Stimulated activated CD8-positive, alpha-beta memory T cell treated with anti-CD3 and anti-CD28 coated beads, Interleukin-4, amount 100 ng/mL, for 24 hours (primary cell): Measurements from ENCODE around the gene P2RX6.
"Not testable (repeated sequence)": the region's sequence is repeated elsewhere in the genome, so short reads cannot be mapped to it uniquely, and the experiment has no call there.

ENCODE experiments used
- DNase-seq: peaks from one replicate; pipeline ENCODE4 v3.0.0-alpha.2; 2020; ENCODE audit warnings: low read depth

Gene P2RX6

DNA sequence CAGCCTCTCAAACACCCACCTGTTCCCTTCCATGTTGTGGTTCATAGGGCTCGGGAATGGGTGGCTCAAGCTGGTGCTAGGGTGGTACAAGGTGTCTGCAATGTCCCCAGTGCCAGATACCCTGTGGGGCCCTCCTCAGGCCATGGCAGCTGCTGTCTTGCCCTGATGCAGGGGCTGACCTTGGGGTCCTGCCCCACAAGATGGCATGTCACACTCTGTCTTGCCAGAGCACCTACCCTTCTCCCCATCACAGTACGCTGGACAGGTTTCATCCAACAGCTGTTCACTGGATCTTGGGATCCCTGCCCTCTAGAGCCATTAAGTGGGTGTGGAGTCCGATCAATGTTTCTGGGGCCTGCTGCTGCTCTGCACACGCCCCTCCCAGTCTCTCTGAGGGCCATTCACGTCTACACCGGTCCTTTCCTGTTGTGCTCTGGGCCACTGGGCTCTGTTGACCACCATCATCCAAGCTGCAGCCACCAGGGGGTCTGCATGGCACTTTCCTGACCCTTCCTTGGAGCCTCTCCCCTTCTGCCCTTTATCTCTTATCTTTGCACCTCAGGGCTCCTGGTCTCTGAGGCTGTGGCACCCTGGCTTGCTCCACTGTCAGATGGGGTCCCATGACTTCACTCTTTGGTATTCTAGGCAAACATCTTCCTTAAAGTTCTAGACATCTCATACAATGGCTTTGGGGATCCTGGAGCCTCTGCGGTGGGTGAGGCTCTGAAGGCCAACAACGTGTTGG is 37.9 kb downstream of the P2RX6 start:
- no peak for DNase-seq

DNA sequence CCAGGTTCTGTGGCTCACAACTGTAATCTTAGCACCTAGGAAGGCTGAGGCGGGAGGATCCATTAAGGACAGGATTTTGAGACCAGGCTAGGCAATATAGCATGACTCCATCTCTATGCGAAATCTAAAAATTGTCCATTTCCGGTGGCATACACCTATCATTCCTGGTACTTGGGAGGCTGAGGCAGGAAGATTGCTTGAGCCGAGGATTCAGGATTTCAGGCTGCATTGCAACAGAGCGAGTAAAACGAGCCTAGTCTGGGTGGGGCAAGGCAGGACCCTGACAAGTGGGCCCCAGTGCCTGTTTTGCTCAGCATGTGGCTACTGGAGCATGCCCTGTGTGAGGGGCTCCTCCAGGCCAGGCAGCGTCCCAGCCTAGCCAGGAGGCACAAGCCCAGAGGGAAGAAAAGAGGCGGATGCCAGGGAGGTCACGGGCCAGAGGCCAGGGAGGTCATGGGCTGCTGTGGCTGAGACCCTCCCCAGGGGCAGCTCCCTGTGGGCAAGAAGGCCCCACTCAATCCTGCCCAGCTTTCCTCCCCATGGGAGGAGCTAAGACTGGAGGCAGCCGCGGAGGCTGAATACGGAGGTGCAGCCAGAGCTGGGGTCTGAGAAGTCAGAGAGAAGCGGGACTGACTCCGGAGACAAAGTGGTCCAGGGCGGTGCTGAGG is 39.2 kb downstream of the P2RX6 start:
- no peak for DNase-seq

DNA sequence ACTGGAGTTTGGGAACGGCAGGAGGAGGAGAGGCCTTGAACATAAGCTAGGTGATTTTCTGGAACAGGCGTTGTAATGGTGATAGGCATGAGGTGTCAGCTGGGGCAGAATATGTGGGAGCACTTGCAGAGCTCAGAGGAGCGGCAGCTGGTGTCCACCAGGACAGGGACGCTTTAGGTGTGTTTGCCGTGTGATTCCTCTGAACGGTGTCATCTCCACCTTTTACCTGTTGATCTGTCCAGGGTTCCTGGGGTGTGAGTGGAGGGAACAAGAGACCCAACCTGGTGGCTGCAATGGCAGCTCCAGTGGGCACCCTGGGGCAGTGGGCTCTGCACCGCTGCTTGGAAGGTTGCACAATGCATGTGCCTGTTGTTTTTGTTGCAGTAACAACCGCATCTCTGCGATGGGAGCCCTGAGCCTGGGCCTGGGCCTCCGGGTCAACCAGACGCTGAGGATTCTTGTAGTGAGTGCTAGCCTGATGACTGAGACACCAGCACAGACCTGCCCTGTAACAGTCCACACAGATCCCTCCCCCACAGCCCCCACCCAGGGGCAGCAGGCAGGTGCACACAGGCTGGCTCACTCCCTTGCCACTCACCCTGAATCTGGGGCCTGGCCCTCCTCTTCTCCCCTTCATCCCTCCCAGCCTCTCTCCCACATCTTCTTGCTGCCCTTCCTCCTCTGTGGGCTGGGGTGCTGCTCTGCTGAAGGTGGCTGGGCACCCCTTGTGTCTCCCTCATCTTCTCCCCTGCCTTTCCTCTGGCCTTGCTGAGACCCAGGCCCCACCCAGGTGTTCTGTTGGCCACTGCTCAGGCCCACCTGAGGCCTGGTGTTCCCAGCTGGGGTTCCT is 40.0 kb downstream of the P2RX6 start:
- DNase-seq = no peak

DNA sequence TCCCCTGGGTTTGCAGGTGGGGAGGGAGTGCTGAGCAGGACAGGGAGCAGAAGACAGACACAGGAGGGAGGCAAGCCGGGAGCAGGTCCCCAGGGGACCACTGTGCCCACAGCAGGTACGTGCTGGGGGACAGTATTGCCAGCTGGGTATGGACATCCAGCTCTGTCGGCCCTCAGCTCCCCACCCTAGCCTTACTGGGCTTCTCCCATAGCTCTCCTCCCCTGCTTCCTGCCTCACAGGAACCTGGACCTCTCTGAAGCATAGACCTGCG is 40.5 kb downstream of the P2RX6 start:
- DNase-seq = no peak

DNA sequence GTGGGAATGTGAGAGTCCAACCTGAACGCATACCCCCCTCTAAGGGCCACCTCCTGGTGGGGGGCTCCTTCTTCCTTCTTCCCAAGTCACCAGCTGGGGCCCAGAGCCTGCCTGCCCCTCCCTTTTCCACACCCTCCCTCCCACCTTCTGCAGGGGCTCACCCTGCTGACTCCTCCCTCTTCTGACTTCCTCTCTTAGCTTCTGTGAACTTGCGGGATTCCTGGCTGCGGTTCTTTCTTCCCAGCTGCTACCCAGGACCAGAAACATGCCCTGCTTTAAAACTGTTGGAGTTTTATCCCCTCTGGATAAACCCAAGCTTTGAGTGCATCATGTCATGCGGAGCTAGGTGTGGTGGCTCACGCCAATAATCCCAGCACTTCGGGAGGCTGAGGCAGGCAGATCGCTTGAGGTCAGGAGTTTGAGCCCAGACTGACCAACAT is 40.9 kb downstream of the P2RX6 start:
- no peak for DNase-seq

DNA sequence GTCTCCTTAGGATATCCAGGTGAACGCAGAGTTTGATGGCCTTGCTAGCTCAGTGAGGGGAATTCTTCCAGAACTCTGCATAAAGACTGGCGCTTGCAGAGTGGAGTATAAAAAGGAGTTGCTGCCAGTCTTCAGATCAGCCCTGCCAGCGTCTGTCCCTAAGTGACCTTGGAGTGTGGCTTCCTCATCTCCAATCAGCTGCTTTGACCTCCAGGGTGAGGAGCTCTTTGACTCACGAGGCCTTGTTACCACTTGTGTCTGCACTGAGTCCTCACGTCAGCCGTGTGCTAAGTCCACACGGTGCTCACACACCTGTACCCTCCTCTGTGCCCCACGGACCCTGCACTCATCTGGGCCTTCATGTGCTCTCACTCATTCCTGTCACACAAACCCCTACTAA is 45.4 kb downstream of the P2RX6 start:
- not testable (repeated sequence) for DNase-seq

DNA sequence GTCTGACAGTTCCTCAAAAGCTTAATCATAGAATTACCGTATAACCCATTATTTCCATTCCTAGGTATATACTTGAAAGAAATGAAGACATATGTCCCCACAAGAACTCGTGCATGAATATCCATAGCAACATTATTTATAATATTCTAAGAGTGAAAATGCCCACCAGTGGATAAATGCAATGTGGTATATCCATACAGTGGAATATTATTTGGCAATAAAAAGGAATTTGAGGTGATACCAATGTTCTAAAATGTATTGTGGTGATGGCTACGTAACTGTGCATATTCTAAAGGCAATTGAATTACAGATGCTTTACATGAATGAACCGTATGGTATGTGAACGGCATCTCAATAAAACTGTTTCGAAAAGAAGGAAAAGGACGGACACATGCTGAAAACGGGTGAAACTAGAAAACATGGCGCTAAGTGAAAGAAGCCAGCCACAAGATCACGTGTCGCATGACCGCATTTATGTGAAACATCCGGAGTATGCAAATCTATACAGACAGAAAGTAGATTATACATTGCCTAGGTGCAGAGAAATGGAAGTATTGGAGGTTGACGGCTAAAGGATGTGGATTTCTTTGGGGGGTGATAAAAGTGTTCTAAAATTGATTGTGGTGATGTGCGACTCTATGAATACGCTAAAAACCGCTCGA is 46.8 kb downstream of the P2RX6 start:
- not testable (repeated sequence) for DNase-seq

DNA sequence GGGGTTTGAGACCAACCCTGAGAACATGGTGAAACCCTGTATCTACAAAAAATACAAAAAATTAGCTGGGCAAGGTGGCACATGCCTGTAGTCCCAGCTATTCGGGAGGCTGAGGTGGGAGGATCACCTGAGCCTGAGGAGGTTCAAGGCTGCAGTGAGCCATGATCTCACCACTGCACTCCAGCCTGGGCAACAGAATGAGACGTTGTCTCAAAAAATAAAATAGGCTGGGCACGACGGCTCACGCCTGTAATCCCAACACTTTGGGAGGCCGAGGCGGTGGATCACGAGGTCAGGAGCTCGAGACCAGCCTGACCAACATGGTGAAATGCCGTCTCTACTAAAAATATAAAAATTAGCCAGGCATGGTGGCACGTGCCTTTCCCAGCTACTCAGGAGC is 49.5 kb downstream of the P2RX6 start:
- DNase-seq = not testable (repeated sequence)

DNA sequence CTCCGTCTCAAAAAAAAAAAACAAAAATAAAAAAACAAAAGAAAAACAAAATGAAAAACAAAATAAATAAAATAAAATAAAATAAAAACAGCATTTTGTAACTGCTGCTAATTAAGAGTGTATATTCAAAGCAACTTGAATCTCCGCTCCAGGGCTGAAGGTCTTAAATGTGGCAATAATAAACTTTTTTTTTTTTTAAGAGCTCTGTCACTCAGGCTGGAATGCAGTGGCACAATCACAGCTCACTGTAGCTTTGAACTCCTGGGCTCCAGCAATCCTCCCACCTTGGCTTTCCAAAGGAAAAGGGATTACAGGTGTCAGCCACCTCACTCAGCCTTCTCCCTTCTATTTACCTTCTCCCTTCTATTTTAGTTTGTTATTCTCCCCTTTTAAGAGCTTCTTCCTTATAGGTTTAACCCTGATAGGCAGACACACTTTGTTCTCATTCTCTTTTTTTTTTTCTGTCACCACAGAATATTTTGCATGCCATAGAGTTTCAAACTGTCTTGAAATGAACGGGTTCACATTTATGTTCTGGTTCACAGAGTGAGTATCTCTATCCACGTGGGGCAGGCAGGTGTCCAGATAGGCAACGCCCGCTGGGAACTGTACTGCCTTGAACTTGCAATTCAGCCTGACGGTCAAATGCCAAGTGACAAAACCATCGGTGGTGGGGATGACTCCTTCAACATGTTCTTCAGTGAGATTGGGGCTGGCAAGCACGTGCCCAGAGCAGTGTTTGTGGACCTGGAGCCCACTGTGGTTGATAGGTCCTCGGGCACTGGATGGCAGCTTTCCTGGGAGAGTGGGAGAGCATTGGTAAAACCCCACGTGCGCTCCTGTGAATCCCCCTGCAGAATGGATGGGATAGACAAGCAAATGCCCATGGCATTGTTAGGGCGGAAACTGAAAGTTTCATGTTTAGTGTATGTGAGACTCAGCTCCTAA is 50.2 kb downstream of the P2RX6 start:
- no peak for DNase-seq

DNA sequence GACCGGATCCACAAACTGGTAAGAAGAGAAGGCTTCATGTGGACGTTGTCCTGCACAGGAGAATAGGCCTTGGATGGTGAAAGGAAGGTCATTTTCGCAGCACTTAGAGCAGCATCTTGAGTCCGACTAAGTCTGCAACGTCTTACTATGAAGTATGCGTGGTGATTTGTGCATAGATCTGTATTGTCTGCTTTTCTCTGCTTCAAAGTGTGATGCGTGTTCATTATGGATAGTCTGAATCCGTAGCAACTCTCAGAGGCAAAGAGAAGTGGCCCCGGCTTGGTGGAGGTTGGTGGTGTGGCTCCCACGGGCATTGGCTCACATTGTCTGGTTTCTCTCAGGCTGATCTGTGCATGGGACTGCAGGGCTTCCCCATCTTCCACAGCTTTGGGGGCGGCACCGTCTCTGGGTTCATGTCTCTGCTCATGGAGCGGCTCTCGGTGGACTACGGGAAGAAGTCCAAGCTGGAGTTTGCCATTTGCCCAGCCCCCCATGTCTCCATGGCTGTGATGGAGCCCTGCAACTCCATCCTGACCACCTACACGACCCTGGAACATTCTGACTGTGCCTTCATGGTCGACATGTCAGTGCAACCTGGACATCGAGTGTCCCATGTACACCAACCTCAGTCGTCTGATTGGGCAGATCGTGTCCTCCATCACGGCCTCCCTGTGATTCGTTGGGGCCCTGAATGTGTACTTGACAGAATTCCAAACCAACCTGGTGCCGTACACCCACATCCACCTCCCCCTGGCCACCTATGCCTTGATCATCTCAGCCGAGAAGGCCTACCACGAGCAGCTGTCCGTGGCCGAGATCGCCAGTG is 52.3 kb downstream of the P2RX6 start:
- no peak for DNase-seq

DNA sequence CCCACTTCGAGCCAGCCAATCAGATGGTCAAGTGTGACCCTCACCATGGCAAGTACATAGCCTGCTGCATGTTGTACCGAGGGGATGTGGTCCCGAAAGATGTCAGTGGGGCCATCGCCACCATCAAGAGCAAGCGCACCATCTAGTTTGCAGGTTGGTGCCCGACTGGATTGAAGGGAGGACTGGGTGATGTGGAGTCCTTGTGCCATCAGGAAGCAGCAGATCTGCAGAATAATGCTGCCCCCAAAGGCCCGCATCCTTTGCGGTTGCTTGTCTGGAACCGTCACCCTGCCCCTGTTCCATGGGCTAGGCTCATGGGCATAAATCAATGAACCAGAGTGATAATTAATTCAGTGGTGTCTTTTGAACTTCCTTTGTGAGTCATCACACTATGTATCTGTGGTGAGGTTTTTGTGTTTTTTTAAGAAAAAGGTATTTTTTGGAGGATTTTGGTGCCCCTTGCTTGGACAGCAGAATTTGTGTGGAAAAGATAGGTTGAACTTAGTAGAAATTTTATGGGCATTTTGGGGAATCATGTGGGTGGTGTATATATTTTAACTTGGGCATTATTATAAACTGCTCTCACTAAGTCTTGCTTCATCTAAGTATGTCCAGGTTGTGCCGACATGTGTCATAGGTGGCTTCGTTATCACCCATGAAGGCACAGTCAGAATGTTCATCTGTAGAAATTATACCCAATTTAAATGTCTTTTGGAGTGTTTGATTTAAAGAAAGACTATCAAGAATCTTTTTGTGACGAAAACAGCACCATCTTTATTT is 53.1 kb downstream of the P2RX6 start:
- DNase-seq = no peak

DNA sequence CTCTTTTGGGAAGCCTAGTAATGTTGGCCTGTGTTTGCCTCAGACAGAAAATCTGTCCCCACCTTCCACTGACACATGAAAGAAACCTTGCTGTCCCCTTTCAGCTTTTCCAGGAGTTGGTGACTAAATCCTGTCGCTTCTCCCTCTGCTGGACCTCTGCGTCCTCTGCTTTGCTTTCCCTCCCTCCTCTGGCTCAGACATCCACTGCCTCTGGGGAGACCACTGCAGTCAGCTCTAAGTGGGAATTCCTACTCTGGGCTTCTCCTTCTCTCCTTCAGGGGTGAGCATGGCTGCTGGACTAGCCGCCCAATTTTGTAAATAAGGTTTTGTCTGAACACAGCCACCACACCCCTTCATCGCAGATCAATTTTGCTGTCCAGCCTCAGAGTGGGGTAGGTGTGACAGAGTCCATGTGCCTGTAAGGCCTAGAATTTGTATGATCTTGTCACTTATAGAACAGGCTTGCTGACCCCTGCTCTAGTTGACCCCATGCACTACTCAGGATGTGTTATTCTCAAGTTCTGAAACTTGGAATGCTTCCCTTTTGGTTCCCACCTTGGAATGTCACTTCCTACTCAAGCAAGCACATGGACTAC is 53.8 kb downstream of the P2RX6 start:
- no peak for DNase-seq

DNA sequence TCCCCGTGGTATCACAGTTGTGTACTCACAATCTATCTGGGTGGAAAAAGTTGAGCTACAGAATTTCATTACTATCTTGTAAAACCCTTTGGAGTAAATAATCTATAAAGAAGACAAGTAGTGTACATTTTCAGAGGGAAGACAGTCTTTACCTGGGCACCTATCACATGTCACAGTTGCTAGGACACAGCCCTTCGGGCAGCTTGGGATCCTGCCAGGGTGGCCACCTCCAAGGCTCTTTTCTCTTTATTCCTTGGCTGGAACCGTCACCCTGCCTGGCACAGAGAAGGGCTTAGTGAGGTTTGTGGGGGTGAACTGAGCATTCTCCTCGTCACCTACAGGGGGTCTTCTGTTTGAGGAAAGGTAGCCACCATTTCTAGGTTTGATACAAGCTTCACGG is 54.4 kb downstream of the P2RX6 start:
- DNase-seq = no peak

DNA sequence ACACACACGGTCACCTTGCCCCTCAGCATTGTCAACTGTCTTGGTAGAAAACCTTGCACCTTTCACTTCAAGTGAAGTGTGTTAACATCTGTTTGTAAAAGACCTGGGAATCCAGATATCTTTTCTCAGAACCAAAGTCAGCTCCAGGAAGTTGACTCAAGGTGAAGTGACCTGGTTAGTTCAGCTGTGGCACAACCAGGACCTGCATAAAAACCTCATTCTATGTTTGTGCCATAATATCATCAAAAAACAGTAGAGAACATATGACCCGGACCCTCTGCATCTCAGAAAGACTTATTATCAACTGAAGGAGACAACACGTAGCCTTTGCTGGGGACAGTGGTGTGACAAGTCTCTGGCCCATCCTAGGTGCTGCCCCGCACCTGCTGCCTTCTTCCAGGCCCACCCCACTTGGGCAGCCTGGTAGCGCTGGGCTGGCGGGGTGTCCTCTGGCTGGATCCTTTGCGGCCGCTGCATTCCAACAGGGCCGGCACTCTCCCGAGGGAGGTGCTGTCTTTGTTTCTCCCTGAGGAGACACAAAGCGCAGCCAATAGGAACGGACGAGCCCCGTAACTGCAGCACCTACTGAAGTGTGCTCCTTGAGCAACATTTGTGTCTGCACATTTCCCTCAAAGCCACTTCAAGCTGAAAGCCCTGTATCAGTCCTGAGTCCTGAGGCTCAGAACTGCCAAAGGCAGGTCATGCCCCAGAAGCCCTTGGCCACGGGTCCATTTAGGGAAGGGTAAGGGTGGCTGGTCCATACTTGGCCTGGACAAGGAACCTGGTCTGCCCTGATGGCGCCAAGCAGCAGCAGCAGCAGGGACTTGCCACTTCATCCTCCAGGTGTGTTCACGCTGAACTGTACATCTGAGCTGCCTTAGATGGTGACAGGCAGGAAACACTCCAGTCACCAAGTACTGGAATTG is 56.0 kb downstream of the P2RX6 start:
- DNase-seq = no peak

DNA sequence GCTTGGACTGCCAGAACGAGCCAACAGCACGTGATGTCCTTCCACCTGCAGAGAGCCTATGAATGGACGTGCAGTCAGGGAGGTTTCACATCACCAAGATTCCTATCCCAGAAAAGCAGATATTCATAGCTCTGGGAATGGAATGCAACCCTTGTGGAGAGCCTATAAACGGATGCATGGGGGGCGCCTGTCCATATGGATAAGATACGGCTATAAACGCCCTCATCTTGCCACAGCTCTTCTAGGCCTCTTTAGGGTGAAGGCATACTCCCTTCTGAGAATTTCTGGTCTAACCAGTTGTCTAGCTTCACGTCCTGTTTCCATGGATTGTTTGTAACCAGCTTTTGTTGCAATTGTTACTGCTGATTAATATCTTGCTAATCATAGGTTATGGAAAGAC is 56.8 kb downstream of the P2RX6 start:
- not testable (repeated sequence) for DNase-seq

DNA sequence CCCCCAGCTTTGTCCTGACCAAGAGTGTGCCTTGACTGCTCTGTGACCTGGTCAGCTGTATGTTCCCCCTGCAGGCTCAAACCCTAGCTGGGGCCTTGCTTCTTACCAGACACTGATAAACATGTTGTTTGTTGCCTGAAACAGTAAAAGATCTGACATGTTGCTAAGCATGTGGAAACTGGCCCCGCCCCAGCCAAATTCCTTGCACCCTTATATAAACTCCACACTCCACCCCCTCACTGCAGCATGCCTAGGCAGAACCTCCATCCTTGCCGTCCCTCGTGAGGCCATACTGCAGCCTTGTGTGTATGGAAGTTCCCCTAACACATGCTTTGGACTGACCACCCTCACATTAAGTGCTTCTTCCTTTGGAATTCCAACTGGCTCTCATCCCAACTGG is 58.1 kb downstream of the P2RX6 start:
- DNase-seq = no peak

DNA sequence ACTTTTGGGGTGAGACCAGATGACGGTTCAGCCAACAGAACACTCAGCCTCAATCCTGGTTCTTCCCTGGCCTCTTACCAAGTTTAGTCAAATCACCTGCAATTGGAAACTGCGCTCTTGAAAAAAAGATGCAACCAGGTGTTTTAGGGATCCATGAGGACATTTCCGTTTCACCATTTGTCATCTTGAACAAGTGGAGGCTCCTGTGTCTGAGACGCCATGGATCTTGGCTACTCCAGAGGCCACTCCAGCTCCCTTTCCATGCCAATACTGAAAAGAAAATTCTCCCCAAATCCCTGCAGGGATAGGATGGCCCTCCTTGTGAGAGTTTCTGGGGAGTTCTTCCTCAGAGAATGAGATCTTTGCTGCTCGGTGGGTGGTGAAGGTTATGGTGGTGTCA is 58.5 kb downstream of the P2RX6 start:
- no peak for DNase-seq

DNA sequence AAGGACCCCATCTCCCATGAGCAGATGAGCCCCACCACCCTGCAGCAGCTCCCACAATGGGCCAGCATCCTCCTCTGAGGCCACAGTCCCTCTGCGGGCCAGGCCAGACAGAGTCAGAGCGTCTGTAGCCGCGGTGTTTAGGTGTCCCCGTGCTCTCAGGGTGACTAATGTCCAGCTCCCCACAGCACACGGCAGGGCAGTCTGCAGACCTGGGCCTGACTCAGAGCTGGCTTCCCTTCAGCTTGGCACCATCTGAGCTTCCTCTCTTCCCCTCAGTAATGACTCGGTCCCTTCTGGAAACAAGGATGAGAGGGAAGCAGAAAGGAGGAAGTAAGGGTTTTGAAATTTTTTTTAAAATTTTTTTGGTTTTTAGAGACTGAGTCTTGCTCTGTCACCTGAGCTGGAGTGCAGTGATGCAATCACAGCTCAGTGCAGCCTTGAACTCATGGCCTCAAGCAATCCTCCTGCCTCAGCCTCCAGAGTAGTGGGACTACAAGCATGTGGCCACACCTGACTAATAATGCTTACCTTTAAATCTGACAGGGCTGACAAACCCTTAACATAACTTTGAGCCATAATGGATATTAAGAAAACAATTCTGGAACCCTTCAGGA is 59.2 kb downstream of the P2RX6 start:
- no peak for DNase-seq
